Heart right ventricle (tissue), 16 donors: ENCODE results near the gene USP28. TPM values are rescaled to one million over a fixed set of nuclear protein-coding genes. Genes with fewer than 3 reads are reported as not detected.

Source experiments
- ATAC-seq, 8 donors: fragments of 200-7000 bp; cut with Tn5 transposase; one replicate each; pipeline ENCODE4 v1.9.1; 2020; ENCODE audit warnings: mild to moderate bottlenecking in 8 of 8, moderate library complexity in 8 of 8, moderate number of reproducible peaks in 1 of 8
- DNase-seq, 2 donors: peaks; one replicate each; pipeline ENCODE4 v3.0.0-alpha.2; 2020
- H3K27ac ChIP-seq, 10 donors: fragments of 200-600 bp; sonication (generic) in 2 of 10; one replicate each; pipeline versions ENCODE4 v1.5.0 to v1.8.0; 2020 to 2022; ENCODE audit warnings: mild to moderate bottlenecking in 3 of 10
- H3K27me3 ChIP-seq, 7 donors: fragments of 200-600 bp; one replicate each; pipeline ENCODE4 v1.8.0; 2021 to 2022; ENCODE audit warnings: mild to moderate bottlenecking in 2 of 7
- H3K36me3 ChIP-seq, 9 donors: fragments of 200-600 bp; sonication (generic) in 1 of 9; one replicate each; pipeline versions ENCODE4 v1.5.0 to v1.8.0; 2020 to 2022; ENCODE audit warnings: mild to moderate bottlenecking in 2 of 9
- H3K4me1 ChIP-seq, 9 donors: fragments of 200-600 bp; sonication (generic) in 1 of 9; one replicate each; pipeline versions ENCODE4 v1.5.0 to v1.8.0; 2020 to 2022; ENCODE audit warnings: mild to moderate bottlenecking in 4 of 9
- H3K4me3 ChIP-seq, 10 donors: fragments of 200-600 bp; sonication (generic) in 2 of 10; one replicate each; pipeline versions ENCODE4 v1.5.0 to v1.8.0; 2020 to 2022; ENCODE audit warnings: mild to moderate bottlenecking in 7 of 10, moderate library complexity in 2 of 10
- H3K9me3 ChIP-seq, 11 donors: fragments of 200-600 bp in 10 of 11; sonication (generic) in 2 of 11; one replicate each; pipeline versions ENCODE4 v1.5.0 to v1.8.0; 2013 to 2022; ENCODE audit warnings: mild to moderate bottlenecking in 2 of 11, control low read depth in 1 of 11, moderate library complexity in 1 of 11
- CTCF ChIP-seq, 9 donors: fragments of 200-600 bp; sonication (generic) in 2 of 9; IDR thresholded peaks; one replicate each; pipeline versions ENCODE4 v1.5.0 to v1.8.0; 2021 to 2022; ENCODE audit warnings: antibody characterized with exemption in 9 of 9, mild to moderate bottlenecking in 5 of 9, moderate library complexity in 1 of 9
- WGBS, 2 donors: extraction: QIAGEN DNeasy Blood & Tissue Kit; methylation state at CpG; one replicate each; pipeline ENCODE4 v1.1.7; 2013; ENCODE audit warnings: inconsistent platforms in 1 of 2; 5-methylcytosine and 5-hydroxymethylcytosine counted together
- intact Hi-C, 10 donors: fragments of 100-400 bp; cut with DNase I; formaldehyde crosslinking; loops; one replicate each; pipeline versions ENCODE4 v1.11.1 to v1.14.2; 2022
- polyA plus RNA-seq, 2 donors: library from polyadenylated mRNA; stranded (reverse); fragments of 200-250 nt; gene quantifications; one replicate each; pipeline ENCODE4 v1.2.3, GENCODE V29; 2013
- total RNA-seq, 10 donors: library from RNA; stranded (reverse); fragmentation: NEBNext Ultra II Directional in 3 of 10; extraction: Animal tissue kit (Norgen Biotek cat#: 25700) in 3 of 10; gene quantifications; one replicate each; pipeline versions ENCODE4 v1.2.1 to v1.2.4, GENCODE V29; 2021 to 2023
- donor health status: Arrhythmogenic right ventricular cardiomyopathy.
- donor health status: ischemic (EF 13 %, LVEDD 7.1; RV severe dilation, severe dysfunction).
- donor health status: healthy with polysubstance abuse.
- donor health status: DM: no; HTN: yes; CAD: no.
- donor health status: DM: no; HTN: no; CAD: no.
- donor health status: ischemic (EF 25% LVEDD 6.9; RV normal size, moderate dysfunction).
- donor health status: ischemic (EF 25% LVEDD 5.7; RV mildly dilated, moderate dysfunction).
- donor health status: healthy.
- donor health status: DM: yes; HTN: yes; CAD: no.
- donor health status: Ischemic cardiomyopathy.
- donor health status: ischemic (EF 35%, LVEDD 5.7; RV mildly dilated, moderate dysfunction).
- donor health status: nonischemic (EF 11% LVEDD 7.7; RV severe dilation, severe dysfunction).
- donor health status: DM: yes; HTN: yes; CAD: no.
- donor health status: PGD.
- donor health status: ischemic (EF 29% LVEDD 5.4; RV normal size, mild dysfunction).
- donor health status: nonischemic (EF 23%, LVEDD 6.1; RV moderate dilation, normal function).

USP28 gene
- total and polyA plus RNA-seq, 12 donors: 29.2 to 174 (median 132) TPM

GRCh38 chr11:113906038-113906437 is 30.7 kb upstream of the USP28 start:
- peak in 2 of 9 donors; percentile 12 to 21 for TF ChIP-seq CTCF (IDR thresholded peaks at IDR 0.05)
- intact Hi-C loops: no loop called here
- H3K9me3 ChIP-seq: no peaks in the 10 kb centered on the region

GRCh38 chr11:113904379-113905101 is 29.2 kb upstream of the USP28 start, which contains the start of gene HTR3B:
Gene HTR3B, plus strand, starts transcription at chr11:113904796. Its CDS starts 138 bp downstream, at chr11:113904934.
- no peak for ATAC-seq

More at GRCh38 chr11:113906038-113906437, 30.7 kb upstream of the USP28 start:
- no peak overlapping the region for H3K27ac ChIP-seq
- ATAC-seq: peak in 1 of 8 donors; percentile 50
- no peak overlapping the region for H3K4me3 ChIP-seq
- WGBS, 2 donors: 75 to 82% methylated on average over 4 of the region's 4 CpGs
- no peak for DNase-seq
- H3K4me1 ChIP-seq: peaks cover 0 to 4% (median 0%) of the 10 kb centered on the region in 9 donors
- peaks cover 0 to 36% (median 3%) of the 10 kb centered on the region in 7 donors for H3K27me3 ChIP-seq
- no peaks in the 10 kb centered on the region for H3K36me3 ChIP-seq

GRCh38 chr11:113901141-113901540 is 25.8 kb upstream of the USP28 start:
- no peak overlapping the region for H3K27ac ChIP-seq
- no peak overlapping the region for H3K4me3 ChIP-seq
- no peak for TF ChIP-seq CTCF (IDR thresholded peaks at IDR 0.05)
- H3K4me1 ChIP-seq: peaks cover 0 to 5% (median 0%) of the 10 kb centered on the region in 9 donors
- intact Hi-C loops: no loop called here
- ATAC-seq (no peak), DNase-seq (no peak)
- 91 to 93% methylated on average over 2 of the region's 2 CpGs for WGBS, 2 donors
- H3K9me3 ChIP-seq: no peaks in the 10 kb centered on the region
- peaks cover 0 to 4% (median 0%) of the 10 kb centered on the region in 7 donors for H3K27me3 ChIP-seq
- no peaks in the 10 kb centered on the region for H3K36me3 ChIP-seq

More at GRCh38 chr11:113904379-113905101, 29.2 kb upstream of the USP28 start, which contains the start of gene HTR3B:
- peaks cover 0 to 4% (median 0%) of the 10 kb centered on the region in 9 donors for H3K4me1 ChIP-seq
- 65 to 69% methylated on average over 6 of the region's 6 CpGs for WGBS, 2 donors
- no peak for DNase-seq
- intact Hi-C loops: no loop called here
- H3K9me3 ChIP-seq: no peaks in the 10 kb centered on the region
- no peak for TF ChIP-seq CTCF (IDR thresholded peaks at IDR 0.05)
- peaks cover 0 to 33% (median 3%) of the 10 kb centered on the region in 7 donors for H3K27me3 ChIP-seq
- H3K4me3 ChIP-seq: no peak within 1 kb of the TSS
- H3K36me3 ChIP-seq: no peaks in the 10 kb centered on the region
- no peak within 1 kb of the TSS for H3K27ac ChIP-seq

GRCh38 chr11:113896156-113896879 is 20.9 kb upstream of the USP28 start:
- no peak overlapping the region for H3K27ac ChIP-seq
- no peak overlapping the region for H3K4me3 ChIP-seq
- intact Hi-C loops: loop anchor here (1.0 to 10.0 kb wide), 10 partner anchors 91 to 366 kb away; no protein-coding TSS in a partner anchor
- H3K4me1 ChIP-seq: peaks cover 0 to 20% (median 8%) of the 10 kb centered on the region in 9 donors
- H3K27me3 ChIP-seq: no peaks in the 10 kb centered on the region
- no peaks in the 10 kb centered on the region for H3K36me3 ChIP-seq
- 28 to 31% methylated on average over 10 of the region's 10 CpGs for WGBS, 2 donors
- no peaks in the 10 kb centered on the region for H3K9me3 ChIP-seq
- peak; percentile 35 to 85 (median 72) for TF ChIP-seq CTCF (IDR thresholded peaks at IDR 0.05)
- DNase-seq: no peak
- ATAC-seq: peak; percentile 38 to 81 (median 67)
